HG02973 (cell line): Measurements from ENCODE around the gene OR2A25.

Experiments used
- ATAC-seq: cut with Tn5 transposase; IDR thresholded peaks from one replicate; pipeline ENCODE4 v1.9.1; 2021; ENCODE audit warnings: moderate library complexity; ENCODE audit not compliant: unreplicated experiment

The OR2A25 gene

GRCh38 chr7:144069953-144070352 lies 342 bp downstream of the OR2A25 start:
- no peak for ATAC-seq

GRCh38 chr7:144074374-144074773 lies 4.8 kb downstream of the OR2A25 start:
- ATAC-seq: no peak

GRCh38 chr7:144085978-144086377 lies 16.4 kb downstream of the OR2A25 start, which contains the start of gene OR2A12:
Gene OR2A12 (plus strand): TSS chr7:144086278. CDS start chr7:144095108, 8,830 bp downstream.
- no peak for ATAC-seq

- ATAC-seq: no peak
Measured at GRCh38 chr7:144086730-144087129, 17.1 kb downstream of the OR2A25 start.

GRCh38 chr7:144087230-144087629 lies 17.6 kb downstream of the OR2A25 start:
- ATAC-seq: no peak

GRCh38 chr7:144090667-144091066 lies 21.1 kb downstream of the OR2A25 start:
- no peak for ATAC-seq

GRCh38 chr7:144098776-144099175 lies 29.2 kb downstream of the OR2A25 start:
- ATAC-seq: no peak

- no peak for ATAC-seq
Measured at GRCh38 chr7:144100607-144101006, 31.0 kb downstream of the OR2A25 start.

- no peak for ATAC-seq
Measured at GRCh38 chr7:144102041-144102440, 32.4 kb downstream of the OR2A25 start.

GRCh38 chr7:144105211-144105610 lies 35.6 kb downstream of the OR2A25 start:
- no peak for ATAC-seq

GRCh38 chr7:144109283-144109682 lies 39.7 kb downstream of the OR2A25 start, which contains the start of gene OR2A2:
Gene OR2A2 (plus strand): TSS chr7:144109583. CDS start chr7:144109583, 0 bp downstream.
- ATAC-seq: no peak

GRCh38 chr7:144110272-144110671 lies 40.7 kb downstream of the OR2A25 start:
- no peak for ATAC-seq

GRCh38 chr7:144113651-144114050 lies 44.0 kb downstream of the OR2A25 start:
- ATAC-seq: no peak

GRCh38 chr7:144118341-144118740 lies 48.7 kb downstream of the OR2A25 start:
- no peak for ATAC-seq

- ATAC-seq: no peak
Measured at GRCh38 chr7:144122876-144123275, 53.3 kb downstream of the OR2A25 start, which contains the start of gene OR2A14. Gene OR2A14 (plus strand): TSS chr7:144123176. CDS start chr7:144129113, 5,937 bp downstream.
